Activated CD4-positive, alpha-beta memory T cell treated with anti-CD3 and anti-CD28 coated beads, Interleukin-2, amount 10 ng/mL, durations not matched to agents 7 days and 5 days (primary cell): ENCODE data around the gene ABTB2. TPM values are rescaled to one million over a fixed set of nuclear protein-coding genes. Genes with fewer than 3 reads are reported as not detected.

Experiments
- CTCF ChIA-PET: fragments of 350-600 bp; sonication (Branson Sonifier 250); formaldehyde crosslinking; loops from one replicate; lab custom pipeline; 2021; ENCODE audit warnings: antibody characterized with exemption, inconsistent platforms; lab: Charles Lee
- POLR2A ChIA-PET: fragments of 350-600 bp; sonication (Branson Sonifier 250); formaldehyde crosslinking; loops from one replicate; lab custom pipeline; 2021; ENCODE audit warnings: antibody characterized with exemption; lab: Charles Lee
- DNase-seq: peaks from one replicate; pipeline ENCODE4 v3.0.0-alpha.2; 2020
- H3K27ac Mint-ChIP-seq: one replicate; pipeline ENCODE4 v1.8.0; 2021; ENCODE audit warnings: mild to moderate bottlenecking, mixed read lengths
- H3K27me3 Mint-ChIP-seq: one replicate; pipeline ENCODE4 v1.8.0; 2021; ENCODE audit warnings: mixed read lengths
- H3K36me3 Mint-ChIP-seq: one replicate; pipeline ENCODE4 v1.8.0; 2021; ENCODE audit warnings: low read depth, mixed read lengths
- H3K4me1 Mint-ChIP-seq: one replicate; pipeline ENCODE4 v1.8.0; 2021; ENCODE audit warnings: mixed read lengths
- H3K4me3 Mint-ChIP-seq: one replicate; pipeline ENCODE4 v1.8.0; 2021; ENCODE audit warnings: mild to moderate bottlenecking, mixed read lengths
- H3K9me3 Mint-ChIP-seq: one replicate; pipeline ENCODE4 v1.8.0; 2021; ENCODE audit warnings: mixed read lengths
- total RNA-seq, 2 experiments: library from RNA; stranded (reverse); gene quantifications; one replicate each; pipeline ENCODE4 v1.2.3, GENCODE V29; 2021

Gene ABTB2
- total RNA-seq, 2 experiments from 2014 or later, result 2.3 to 2.7 TPM

GRCh38 chr11:34203377-34203871, 154.4 kb downstream of the ABTB2 start:
- POLR2A ChIA-PET, result interaction anchor here (0.6 to 0.9 kb wide), 2 partner anchors 12 to 22 kb away, joined by 3 to 4 read pairs; no protein-coding TSS in a partner anchor
- peak overlapping the region; percentile 22 for H3K27ac Mint-ChIP-seq
- peak; percentile 30 for DNase-seq
- H3K4me1 Mint-ChIP-seq, result peaks cover 42% of the 10 kb centered on the region
- H3K9me3 Mint-ChIP-seq, result no peaks in the 10 kb centered on the region
- H3K4me3 Mint-ChIP-seq, result no peak overlapping the region
- CTCF ChIA-PET, result interaction anchor here (0.7 kb wide), 1 partner anchor 29 kb away, joined by 3 read pairs; no protein-coding TSS in a partner anchor
- peaks cover under 1% of the 10 kb centered on the region for H3K27me3 Mint-ChIP-seq
- no peaks in the 10 kb centered on the region for H3K36me3 Mint-ChIP-seq

- Mint-ChIP-seq H3K27me3 (no peaks in the 10 kb centered on the region), H3K4me3 (no peak overlapping the region), H3K9me3 (no peaks in the 10 kb centered on the region), H3K27ac (no peak overlapping the region), H3K36me3 (no peaks in the 10 kb centered on the region), H3K4me1 (peaks cover 47% of the 10 kb centered on the region)
- POLR2A ChIA-PET, result no interaction called here
- DNase-seq, result no peak
- CTCF ChIA-PET, result interaction anchor here (0.7 kb wide), 1 partner anchor 27 kb away, joined by 4 read pairs; no protein-coding TSS in a partner anchor
Measured at GRCh38 chr11:34201129-34201528, 156.7 kb downstream of the ABTB2 start.

- ChIA-PET POLR2A (no interaction called here), CTCF (no interaction called here)
- peaks cover 47% of the 10 kb centered on the region for H3K4me1 Mint-ChIP-seq
Measured at GRCh38 chr11:34199525-34199924, 158.3 kb downstream of the ABTB2 start.

GRCh38 chr11:34198523-34198922, 159.3 kb downstream of the ABTB2 start:
- H3K9me3 Mint-ChIP-seq, result no peaks in the 10 kb centered on the region
- ChIA-PET CTCF (interaction anchor here (0.6 kb wide), 1 partner anchor 24 kb away, joined by 3 read pairs; no protein-coding TSS in a partner anchor), POLR2A (interaction anchor here (0.7 kb wide), 2 partner anchors 93 to 159 kb away, joined by 3 read pairs; partner anchors contain the start of gene ABTB2)
- no peaks in the 10 kb centered on the region for H3K27me3 Mint-ChIP-seq
- no peak overlapping the region for H3K4me3 Mint-ChIP-seq
- no peaks in the 10 kb centered on the region for H3K36me3 Mint-ChIP-seq
- H3K27ac Mint-ChIP-seq, result peak overlapping the region; percentile 53
- peak; percentile 51 for DNase-seq
- H3K4me1 Mint-ChIP-seq, result peaks cover 45% of the 10 kb centered on the region

More at GRCh38 chr11:34199525-34199924, 158.3 kb downstream of the ABTB2 start:
- no peak overlapping the region for H3K27ac Mint-ChIP-seq
- no peaks in the 10 kb centered on the region for H3K36me3 Mint-ChIP-seq
- no peak overlapping the region for H3K4me3 Mint-ChIP-seq
- no peaks in the 10 kb centered on the region for H3K9me3 Mint-ChIP-seq
- no peaks in the 10 kb centered on the region for H3K27me3 Mint-ChIP-seq
- DNase-seq, result no peak

GRCh38 chr11:34197256-34197655, 160.6 kb downstream of the ABTB2 start:
- H3K27ac Mint-ChIP-seq, result no peak overlapping the region
- no peak overlapping the region for H3K4me3 Mint-ChIP-seq
- ChIA-PET CTCF (interaction anchor here (0.6 kb wide), 1 partner anchor 57 kb away, joined by 4 read pairs; no protein-coding TSS in a partner anchor), POLR2A (no interaction called here)
- no peaks in the 10 kb centered on the region for H3K9me3 Mint-ChIP-seq
- peaks cover 45% of the 10 kb centered on the region for H3K4me1 Mint-ChIP-seq
- no peaks in the 10 kb centered on the region for H3K27me3 Mint-ChIP-seq
- no peak for DNase-seq
- H3K36me3 Mint-ChIP-seq, result no peaks in the 10 kb centered on the region

GRCh38 chr11:34194576-34195335, 163.1 kb downstream of the ABTB2 start:
- H3K4me3 Mint-ChIP-seq, result no peak overlapping the region
- no peaks in the 10 kb centered on the region for H3K36me3 Mint-ChIP-seq
- H3K9me3 Mint-ChIP-seq, result no peaks in the 10 kb centered on the region
- H3K27me3 Mint-ChIP-seq, result no peaks in the 10 kb centered on the region
- no peak for DNase-seq
- POLR2A ChIA-PET, result no interaction called here
- H3K4me1 Mint-ChIP-seq, result peaks cover 38% of the 10 kb centered on the region
- H3K27ac Mint-ChIP-seq, result no peak overlapping the region
- CTCF ChIA-PET, result interaction anchor here (2.1 kb wide), 1 partner anchor 20 kb away, joined by 9 read pairs; no protein-coding TSS in a partner anchor

- DNase-seq, result peak; percentile 33
Measured at GRCh38 chr11:34192481-34193401, 165.1 kb downstream of the ABTB2 start.

GRCh38 chr11:34191578-34191977, 166.2 kb downstream of the ABTB2 start:
- ChIA-PET POLR2A (no interaction called here), CTCF (interaction anchor here (1.5 kb wide), 1 partner anchor 18 kb away, joined by 5 read pairs; no protein-coding TSS in a partner anchor)
- Mint-ChIP-seq H3K4me1 (peaks cover 13% of the 10 kb centered on the region), H3K27me3 (peaks cover 2% of the 10 kb centered on the region), H3K27ac (no peak overlapping the region), H3K36me3 (no peaks in the 10 kb centered on the region), H3K9me3 (no peaks in the 10 kb centered on the region), H3K4me3 (no peak overlapping the region)
- DNase-seq, result no peak

More at GRCh38 chr11:34192481-34193401, 165.1 kb downstream of the ABTB2 start:
- ChIA-PET POLR2A (interaction anchor here (1.2 kb wide), 1 partner anchor 14 kb away, joined by 5 read pairs; no protein-coding TSS in a partner anchor), CTCF (interaction anchor here (2.1 kb wide), 1 partner anchor 18 kb away, joined by 9 read pairs; no protein-coding TSS in a partner anchor)
- no peaks in the 10 kb centered on the region for H3K9me3 Mint-ChIP-seq
- peaks cover 2% of the 10 kb centered on the region for H3K27me3 Mint-ChIP-seq
- H3K27ac Mint-ChIP-seq, result no peak overlapping the region
- peaks cover 20% of the 10 kb centered on the region for H3K4me1 Mint-ChIP-seq
- H3K4me3 Mint-ChIP-seq, result no peak overlapping the region
- H3K36me3 Mint-ChIP-seq, result no peaks in the 10 kb centered on the region

- CTCF ChIA-PET, result interaction anchor here (1.5 kb wide), 1 partner anchor 16 kb away, joined by 5 read pairs; no protein-coding TSS in a partner anchor
- H3K9me3 Mint-ChIP-seq, result no peaks in the 10 kb centered on the region
Measured at GRCh38 chr11:34190192-34191139, 167.3 kb downstream of the ABTB2 start.

GRCh38 chr11:34189191-34189590, 168.6 kb downstream of the ABTB2 start:
- Mint-ChIP-seq H3K27ac (no peak overlapping the region), H3K36me3 (no peaks in the 10 kb centered on the region), H3K4me1 (peaks cover 13% of the 10 kb centered on the region), H3K27me3 (peaks cover 2% of the 10 kb centered on the region), H3K9me3 (no peaks in the 10 kb centered on the region), H3K4me3 (no peak overlapping the region)
- CTCF ChIA-PET, result interaction anchor here (1.6 kb wide), 1 partner anchor 15 kb away, joined by 5 read pairs; no protein-coding TSS in a partner anchor
- POLR2A ChIA-PET, result no interaction called here
- no peak for DNase-seq

More at GRCh38 chr11:34190192-34191139, 167.3 kb downstream of the ABTB2 start:
- no peak for DNase-seq
- Mint-ChIP-seq H3K4me1 (peaks cover 13% of the 10 kb centered on the region), H3K4me3 (no peak overlapping the region), H3K36me3 (no peaks in the 10 kb centered on the region), H3K27me3 (peaks cover 2% of the 10 kb centered on the region), H3K27ac (no peak overlapping the region)
- POLR2A ChIA-PET, result no interaction called here

GRCh38 chr11:34188181-34188580, 169.6 kb downstream of the ABTB2 start:
- Mint-ChIP-seq H3K27ac (no peak overlapping the region), H3K27me3 (peaks cover 2% of the 10 kb centered on the region), H3K4me3 (no peak overlapping the region), H3K36me3 (no peaks in the 10 kb centered on the region), H3K4me1 (peaks cover 6% of the 10 kb centered on the region), H3K9me3 (no peaks in the 10 kb centered on the region)
- ChIA-PET POLR2A (no interaction called here), CTCF (interaction anchor here (1.6 kb wide), 1 partner anchor 14 kb away, joined by 5 read pairs; no protein-coding TSS in a partner anchor)
- DNase-seq, result no peak
